SU-DHL-6 (cell line): ENCODE results near the gene SH3BP2.

Experiments
- CTCF ChIP-seq: fragments of 200-600 bp; sonication (generic); IDR thresholded peaks from one replicate; pipeline ENCODE4 v1.5.1; 2017; ENCODE audit warnings: antibody characterized with exemption, mild to moderate bottlenecking, low read length, moderate library complexity; ENCODE audit not compliant: insufficient read depth, poor library complexity, severe bottlenecking
- EZH2phosphoT487 ChIP-seq: fragments of 200-600 bp; sonication (generic), shearing (Covaris generic); conservative IDR thresholded peaks from 2 replicates; pipeline ENCODE4 v1.6.1; 2018; ENCODE audit warnings: mild to moderate bottlenecking, antibody characterized with exemption, low read length, moderate library complexity, mixed read lengths

DNA sequence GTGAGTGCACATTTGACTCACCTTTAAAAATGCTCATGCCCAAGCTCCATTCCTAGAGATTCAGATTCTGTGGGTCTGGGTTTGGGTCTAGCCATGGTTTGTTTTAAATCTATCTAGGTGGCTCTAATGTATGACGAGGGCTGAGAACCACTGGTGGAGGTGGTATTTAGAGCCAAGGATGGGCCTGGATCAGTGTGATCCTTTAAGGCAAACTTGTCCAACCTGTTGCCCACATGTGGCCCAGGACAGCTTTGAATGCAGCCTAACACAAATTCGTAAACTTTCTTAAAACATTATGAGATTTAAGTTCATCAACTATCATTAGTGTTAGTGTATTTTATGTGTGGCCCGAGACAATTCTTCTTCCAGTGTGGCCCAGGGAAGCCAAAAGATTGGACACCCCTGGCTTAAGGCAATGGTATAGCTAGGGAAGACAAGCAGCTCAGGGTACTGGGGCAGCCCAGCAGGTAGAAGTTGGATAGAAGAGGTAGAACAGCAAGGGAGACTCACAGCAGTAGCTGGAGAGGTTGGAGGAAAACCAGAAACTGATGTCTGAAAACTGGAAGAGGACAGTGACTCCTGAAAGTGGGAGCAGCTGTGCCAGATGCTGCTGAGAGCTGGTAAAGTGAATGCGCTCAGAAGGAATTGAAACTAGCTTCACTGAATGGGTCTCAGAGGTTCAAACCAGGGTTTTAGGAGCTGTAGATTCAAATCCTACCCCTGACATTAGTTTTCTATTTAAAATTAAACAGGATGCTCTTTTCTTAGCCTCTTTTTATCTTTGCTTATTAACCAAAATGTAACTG, 68.9 kb downstream of the SH3BP2 start:
- TF ChIP-seq CTCF (no peak), EZH2phosphoT487 (no peak)
